Measurements from ENCODE around the gene C12orf56. TPM values are rescaled to one million over a fixed set of nuclear protein-coding genes. Genes with fewer than 3 reads are reported as not detected.

Gene C12orf56
- polyA plus RNA-seq, 1 donor from 2014 or later = not detected

DNA sequence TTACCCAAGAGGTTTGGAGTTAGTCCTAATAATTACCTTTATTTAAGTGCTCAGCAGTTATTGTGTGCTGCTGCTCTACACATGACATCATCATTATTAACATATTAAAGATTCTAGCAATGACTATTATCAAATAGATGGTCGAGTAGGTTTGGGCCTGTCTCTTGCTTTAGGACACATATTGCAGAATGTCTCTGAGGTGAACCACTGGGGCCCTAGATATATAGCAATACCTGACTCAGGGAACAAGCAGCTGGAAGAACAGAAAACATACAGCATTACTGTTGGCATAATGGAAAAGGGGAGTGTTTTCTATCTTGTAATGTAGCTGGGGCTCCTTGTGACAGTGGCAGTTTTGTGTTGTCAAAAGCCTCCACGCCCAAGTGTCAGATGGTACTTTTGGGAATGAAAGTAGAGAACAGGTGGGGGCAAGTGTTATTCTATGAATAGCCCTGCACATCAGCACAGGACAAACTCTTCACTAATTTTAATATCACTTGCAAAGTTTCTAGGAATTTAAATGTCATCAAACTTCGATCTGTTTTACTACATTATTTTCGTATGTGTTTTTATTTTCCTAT lies 54.6 kb downstream of the C12orf56 start:
- no peaks in the 10 kb centered on the region for H3F3A ChIP-seq (ENCODE audit: insufficient read depth, low read length, poor library complexity, severe bottlenecking)
- no peaks in the 10 kb centered on the region for H3K27me3 ChIP-seq (ENCODE audit: insufficient read depth, low read depth, low read length)
- no peak overlapping the region for H3K4me2 ChIP-seq (ENCODE audit: low read length)
- TF ChIP-seq EZH2 (IDR thresholded peaks at IDR 0.05; ENCODE audit: borderline replicate concordance, insufficient read depth, low read length, poor library complexity, severe bottlenecking) (no peak), MXI1 (conservative IDR thresholded peaks at IDR 0.05; ENCODE audit: poor library complexity, severe bottlenecking) (no peak), POLR2AphosphoS5 (IDR thresholded peaks at IDR 0.05) (no peak), SMC3 (conservative IDR thresholded peaks at IDR 0.05; ENCODE audit: poor library complexity) (no peak), TAF1 (IDR thresholded peaks at IDR 0.05; ENCODE audit: low read depth) (no peak), RAD21 (conservative IDR thresholded peaks at IDR 0.05) (no peak)
- TF ChIP-seq, protein P1, sequence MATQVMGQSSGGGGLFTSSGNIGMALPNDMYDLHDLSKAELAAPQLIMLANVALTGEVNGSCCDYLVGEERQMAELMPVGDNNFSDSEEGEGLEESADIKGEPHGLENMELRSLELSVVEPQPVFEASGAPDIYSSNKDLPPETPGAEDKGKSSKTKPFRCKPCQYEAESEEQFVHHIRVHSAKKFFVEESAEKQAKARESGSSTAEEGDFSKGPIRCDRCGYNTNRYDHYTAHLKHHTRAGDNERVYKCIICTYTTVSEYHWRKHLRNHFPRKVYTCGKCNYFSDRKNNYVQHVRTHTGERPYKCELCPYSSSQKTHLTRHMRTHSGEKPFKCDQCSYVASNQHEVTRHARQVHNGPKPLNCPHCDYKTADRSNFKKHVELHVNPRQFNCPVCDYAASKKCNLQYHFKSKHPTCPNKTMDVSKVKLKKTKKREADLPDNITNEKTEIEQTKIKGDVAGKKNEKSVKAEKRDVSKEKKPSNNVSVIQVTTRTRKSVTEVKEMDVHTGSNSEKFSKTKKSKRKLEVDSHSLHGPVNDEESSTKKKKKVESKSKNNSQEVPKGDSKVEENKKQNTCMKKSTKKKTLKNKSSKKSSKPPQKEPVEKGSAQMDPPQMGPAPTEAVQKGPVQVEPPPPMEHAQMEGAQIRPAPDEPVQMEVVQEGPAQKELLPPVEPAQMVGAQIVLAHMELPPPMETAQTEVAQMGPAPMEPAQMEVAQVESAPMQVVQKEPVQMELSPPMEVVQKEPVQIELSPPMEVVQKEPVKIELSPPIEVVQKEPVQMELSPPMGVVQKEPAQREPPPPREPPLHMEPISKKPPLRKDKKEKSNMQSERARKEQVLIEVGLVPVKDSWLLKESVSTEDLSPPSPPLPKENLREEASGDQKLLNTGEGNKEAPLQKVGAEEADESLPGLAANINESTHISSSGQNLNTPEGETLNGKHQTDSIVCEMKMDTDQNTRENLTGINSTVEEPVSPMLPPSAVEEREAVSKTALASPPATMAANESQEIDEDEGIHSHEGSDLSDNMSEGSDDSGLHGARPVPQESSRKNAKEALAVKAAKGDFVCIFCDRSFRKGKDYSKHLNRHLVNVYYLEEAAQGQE (IDR thresholded peaks at IDR 0.05; ENCODE audit: borderline replicate concordance) = no peak
- no peaks in the 10 kb centered on the region for H3K9me2 ChIP-seq (ENCODE audit: insufficient read depth, low read length)
- H3K4me3 ChIP-seq (ENCODE audit: low read length) = no peak overlapping the region
- H2AFZ ChIP-seq (ENCODE audit: low read depth, low read length) = no peak overlapping the region
- H3K36me3 ChIP-seq (ENCODE audit: insufficient read depth, low read length) = no peaks in the 10 kb centered on the region
- no peaks in the 10 kb centered on the region for H4K20me1 ChIP-seq (ENCODE audit: insufficient read depth)
- H3K9me3 ChIP-seq (ENCODE audit: low read length) = no peaks in the 10 kb centered on the region
- no peaks in the 10 kb centered on the region for H3K79me2 ChIP-seq (replicated peaks; ENCODE audit: insufficient read depth, low read length)
- H3K27ac ChIP-seq (ENCODE audit: low read length) = no peak overlapping the region
- no peak overlapping the region for H3K9ac ChIP-seq (ENCODE audit: low read length)

DNA sequence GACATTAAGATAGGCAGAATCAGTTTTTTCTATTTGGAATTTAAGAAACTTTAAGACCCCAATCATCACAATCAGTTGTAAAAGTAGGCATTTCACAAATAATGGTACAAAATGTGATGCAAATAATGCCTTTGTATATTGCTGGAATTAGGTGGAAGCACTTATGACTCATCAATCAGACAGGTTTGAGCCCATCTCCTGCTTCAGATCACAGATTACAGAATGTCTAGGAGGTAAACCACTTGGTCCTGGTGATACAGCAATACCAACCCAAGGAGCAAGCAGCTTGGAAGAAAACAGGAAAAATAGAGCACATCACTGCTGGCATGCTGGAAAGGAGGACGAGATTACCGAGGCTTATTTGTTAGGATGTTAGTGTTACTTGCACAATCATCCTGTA lies 57.6 kb downstream of the C12orf56 start:
- Histone ChIP-seq H3K36me3 (ENCODE audit: insufficient read depth, low read length) (no peaks in the 10 kb centered on the region), H3K9ac (ENCODE audit: low read length) (no peak overlapping the region), H3K79me2 (replicated peaks; ENCODE audit: insufficient read depth, low read length) (no peaks in the 10 kb centered on the region), H3K27ac (ENCODE audit: low read length) (no peak overlapping the region), H3F3A (ENCODE audit: insufficient read depth, low read length, poor library complexity, severe bottlenecking) (no peaks in the 10 kb centered on the region), H3K4me2 (ENCODE audit: low read length) (no peak overlapping the region), H3K9me3 (ENCODE audit: low read length) (no peaks in the 10 kb centered on the region), H3K9me2 (ENCODE audit: insufficient read depth, low read length) (no peaks in the 10 kb centered on the region), H3K27me3 (ENCODE audit: insufficient read depth, low read depth, low read length) (no peaks in the 10 kb centered on the region), H3K4me3 (ENCODE audit: low read length) (no peak overlapping the region), H2AFZ (ENCODE audit: low read depth, low read length) (no peak overlapping the region), H4K20me1 (ENCODE audit: insufficient read depth) (no peaks in the 10 kb centered on the region)
- no peak for TF ChIP-seq EP300 (conservative IDR thresholded peaks at IDR 0.05; ENCODE audit: poor library complexity, severe bottlenecking)
- TF ChIP-seq, protein P1 (IDR thresholded peaks at IDR 0.05; ENCODE audit: borderline replicate concordance) = no peak
- TF ChIP-seq, protein P2, sequence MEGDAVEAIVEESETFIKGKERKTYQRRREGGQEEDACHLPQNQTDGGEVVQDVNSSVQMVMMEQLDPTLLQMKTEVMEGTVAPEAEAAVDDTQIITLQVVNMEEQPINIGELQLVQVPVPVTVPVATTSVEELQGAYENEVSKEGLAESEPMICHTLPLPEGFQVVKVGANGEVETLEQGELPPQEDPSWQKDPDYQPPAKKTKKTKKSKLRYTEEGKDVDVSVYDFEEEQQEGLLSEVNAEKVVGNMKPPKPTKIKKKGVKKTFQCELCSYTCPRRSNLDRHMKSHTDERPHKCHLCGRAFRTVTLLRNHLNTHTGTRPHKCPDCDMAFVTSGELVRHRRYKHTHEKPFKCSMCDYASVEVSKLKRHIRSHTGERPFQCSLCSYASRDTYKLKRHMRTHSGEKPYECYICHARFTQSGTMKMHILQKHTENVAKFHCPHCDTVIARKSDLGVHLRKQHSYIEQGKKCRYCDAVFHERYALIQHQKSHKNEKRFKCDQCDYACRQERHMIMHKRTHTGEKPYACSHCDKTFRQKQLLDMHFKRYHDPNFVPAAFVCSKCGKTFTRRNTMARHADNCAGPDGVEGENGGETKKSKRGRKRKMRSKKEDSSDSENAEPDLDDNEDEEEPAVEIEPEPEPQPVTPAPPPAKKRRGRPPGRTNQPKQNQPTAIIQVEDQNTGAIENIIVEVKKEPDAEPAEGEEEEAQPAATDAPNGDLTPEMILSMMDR (IDR thresholded peaks at IDR 0.05; ENCODE audit: poor library complexity, severe bottlenecking) = no peak
- TF ChIP-seq POLR2AphosphoS5 (IDR thresholded peaks at IDR 0.05) = no peak
- TF ChIP-seq SMC3 (conservative IDR thresholded peaks at IDR 0.05; ENCODE audit: poor library complexity) = no peak
- TF ChIP-seq RAD21 (conservative IDR thresholded peaks at IDR 0.05) = no peak
- no peak for TF ChIP-seq MXI1 (conservative IDR thresholded peaks at IDR 0.05; ENCODE audit: poor library complexity, severe bottlenecking)
- no peak for TF ChIP-seq TAF1 (IDR thresholded peaks at IDR 0.05; ENCODE audit: low read depth)
- TF ChIP-seq EZH2 (IDR thresholded peaks at IDR 0.05; ENCODE audit: borderline replicate concordance, insufficient read depth, low read length, poor library complexity, severe bottlenecking) = no peak

Measured in neural cell (in vitro differentiated cells).